ENCODE measurements around the gene EHHADH. TPM values are rescaled to one million over a fixed set of nuclear protein-coding genes. Genes with fewer than 3 reads are reported as not detected.

Gene EHHADH
- polyA plus RNA-seq, 3 donors: 0.57 to 1.5 (median 1.1) TPM

DNA sequence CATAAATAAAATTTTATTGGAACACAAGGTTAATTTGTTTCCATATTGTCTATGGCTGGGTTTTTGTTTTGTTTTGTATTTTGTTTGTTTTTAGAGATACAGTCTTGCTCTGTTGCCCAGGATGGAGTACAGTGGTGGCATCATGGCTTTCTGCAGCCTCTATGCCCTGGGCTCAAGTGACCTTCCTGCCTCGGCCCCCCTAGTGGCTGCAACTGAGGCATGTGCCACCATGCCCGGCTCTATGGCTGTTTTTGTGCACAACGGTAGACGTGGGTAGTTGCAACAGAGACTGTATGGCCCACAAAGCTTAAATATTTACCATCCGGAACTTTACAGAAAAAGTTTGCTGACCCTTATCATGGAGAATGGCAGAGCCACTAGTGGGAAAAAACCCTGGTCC is 54.2 kb downstream of the EHHADH start:
- no peaks in the 10 kb centered on the region for H3K27me3 ChIP-seq (ENCODE audit: control insufficient read depth in 2 of 2, insufficient read depth in 2 of 2, low read length in 2 of 2)
- no peaks in the 10 kb centered on the region for H3K79me2 ChIP-seq (ENCODE audit: insufficient read depth, low read length)
- peaks cover 1% of the 10 kb centered on the region for H3K4me1 Mint-ChIP-seq
- no peak overlapping the region for H2AFZ ChIP-seq (ENCODE audit: insufficient read depth, low read depth, low read length, poor library complexity, severe bottlenecking)
- peaks cover 0 to 1% (median 0%) of the 10 kb centered on the region in 3 donors for H3K27me3 Mint-ChIP-seq (ENCODE audit: low read depth in 3 of 3)
- no peaks in the 10 kb centered on the region for H3K9me3 ChIP-seq (replicated peaks in 1 of 2; ENCODE audit: control insufficient read depth in 1 of 2, insufficient read depth in 1 of 2, low read length in 2 of 2)
- H3K4me1 ChIP-seq (ENCODE audit: control insufficient read depth in 1 of 2, insufficient read depth in 2 of 2, low read length in 2 of 2): no peaks in the 10 kb centered on the region
- intact Hi-C loops (cut with micrococcal nuclease): no loop called here
- no peak overlapping the region for H3K4me3 ChIP-seq (replicated peaks in 1 of 3; ENCODE audit: low read depth in 2 of 3, low read length in 3 of 3)
- H3K27ac Mint-ChIP-seq: no peak overlapping the region
- TF ChIP-seq, protein P1, sequence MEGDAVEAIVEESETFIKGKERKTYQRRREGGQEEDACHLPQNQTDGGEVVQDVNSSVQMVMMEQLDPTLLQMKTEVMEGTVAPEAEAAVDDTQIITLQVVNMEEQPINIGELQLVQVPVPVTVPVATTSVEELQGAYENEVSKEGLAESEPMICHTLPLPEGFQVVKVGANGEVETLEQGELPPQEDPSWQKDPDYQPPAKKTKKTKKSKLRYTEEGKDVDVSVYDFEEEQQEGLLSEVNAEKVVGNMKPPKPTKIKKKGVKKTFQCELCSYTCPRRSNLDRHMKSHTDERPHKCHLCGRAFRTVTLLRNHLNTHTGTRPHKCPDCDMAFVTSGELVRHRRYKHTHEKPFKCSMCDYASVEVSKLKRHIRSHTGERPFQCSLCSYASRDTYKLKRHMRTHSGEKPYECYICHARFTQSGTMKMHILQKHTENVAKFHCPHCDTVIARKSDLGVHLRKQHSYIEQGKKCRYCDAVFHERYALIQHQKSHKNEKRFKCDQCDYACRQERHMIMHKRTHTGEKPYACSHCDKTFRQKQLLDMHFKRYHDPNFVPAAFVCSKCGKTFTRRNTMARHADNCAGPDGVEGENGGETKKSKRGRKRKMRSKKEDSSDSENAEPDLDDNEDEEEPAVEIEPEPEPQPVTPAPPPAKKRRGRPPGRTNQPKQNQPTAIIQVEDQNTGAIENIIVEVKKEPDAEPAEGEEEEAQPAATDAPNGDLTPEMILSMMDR (IDR thresholded peaks at IDR 0.05): no peak
- no peak for DNase-seq
- H3K9me3 Mint-ChIP-seq: peaks cover 0 to 7% (median 0%) of the 10 kb centered on the region in 7 donors
- H3K4me3 Mint-ChIP-seq: no peak overlapping the region
- no peak overlapping the region for H3K9ac ChIP-seq (ENCODE audit: insufficient read depth, low read length, poor library complexity, severe bottlenecking)
- H4K20me1 ChIP-seq (ENCODE audit: insufficient read depth, low read length): no peaks in the 10 kb centered on the region
- H3K36me3 ChIP-seq (replicated peaks in 1 of 2; ENCODE audit: control insufficient read depth in 1 of 2, insufficient read depth in 2 of 2, low read length in 2 of 2): no peaks in the 10 kb centered on the region
- peaks cover 8 to 21% of the 10 kb centered on the region in 2 donors for H3K36me3 Mint-ChIP-seq
- no peak overlapping the region for H3K4me2 ChIP-seq (replicated peaks; ENCODE audit: extremely low read depth, low read length, poor library complexity, severe bottlenecking)
- WGBS (ENCODE audit: insufficient coverage): 92% methylated on average over 5 of the region's 5 CpGs
- H3K27ac ChIP-seq (ENCODE audit: low read depth in 1 of 2, low read length in 2 of 2): no peak overlapping the region

DNA sequence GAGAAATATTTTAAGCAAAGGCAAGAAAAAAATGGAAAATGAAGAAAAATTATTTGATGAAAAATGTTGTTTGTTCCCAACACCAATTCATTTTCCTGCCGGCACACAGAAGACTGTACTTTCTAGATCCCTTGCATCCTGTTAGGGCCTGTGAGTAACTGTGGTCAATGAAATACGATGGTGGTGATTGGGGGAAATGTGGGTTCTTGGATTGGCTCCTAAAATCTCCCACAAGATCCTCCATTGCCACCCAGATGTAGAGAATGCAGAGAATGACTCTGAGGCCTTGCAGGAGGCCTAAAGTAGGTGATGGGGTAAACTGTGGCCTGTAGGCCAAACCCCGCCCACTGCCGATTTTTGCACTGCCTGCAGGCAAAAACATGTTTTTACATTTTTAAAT is 54.6 kb downstream of the EHHADH start:
- no peak overlapping the region for H3K9ac ChIP-seq (ENCODE audit: insufficient read depth, low read length, poor library complexity, severe bottlenecking)
- DNase-seq: no peak
- Mint-ChIP-seq H3K36me3 (peaks cover 8 to 18% of the 10 kb centered on the region in 2 donors), H3K9me3 (peaks cover 0 to 9% (median under 1%) of the 10 kb centered on the region in 7 donors), H3K4me1 (peaks cover 1% of the 10 kb centered on the region), H3K4me3 (no peak overlapping the region), H3K27ac (no peak overlapping the region), H3K27me3 (ENCODE audit: low read depth in 3 of 3) (peaks cover 0 to 1% (median 0%) of the 10 kb centered on the region in 3 donors)
- no peaks in the 10 kb centered on the region for H3K27me3 ChIP-seq (ENCODE audit: control insufficient read depth in 2 of 2, insufficient read depth in 2 of 2, low read length in 2 of 2)
- no peaks in the 10 kb centered on the region for H3K36me3 ChIP-seq (replicated peaks in 1 of 2; ENCODE audit: control insufficient read depth in 1 of 2, insufficient read depth in 2 of 2, low read length in 2 of 2)
- H3K4me2 ChIP-seq (replicated peaks; ENCODE audit: extremely low read depth, low read length, poor library complexity, severe bottlenecking): no peak overlapping the region
- no peak overlapping the region for H3K4me3 ChIP-seq (replicated peaks in 1 of 3; ENCODE audit: low read depth in 2 of 3, low read length in 3 of 3)
- no peaks in the 10 kb centered on the region for H3K79me2 ChIP-seq (ENCODE audit: insufficient read depth, low read length)
- H4K20me1 ChIP-seq (ENCODE audit: insufficient read depth, low read length): no peaks in the 10 kb centered on the region
- WGBS (ENCODE audit: insufficient coverage): no CpG with 5 or more reads among the region's 4 CpGs
- H3K27ac ChIP-seq (ENCODE audit: low read depth in 1 of 2, low read length in 2 of 2): no peak overlapping the region
- no peaks in the 10 kb centered on the region for H3K4me1 ChIP-seq (ENCODE audit: control insufficient read depth in 1 of 2, insufficient read depth in 2 of 2, low read length in 2 of 2)
- TF ChIP-seq, protein P1 (IDR thresholded peaks at IDR 0.05): no peak
- H3K9me3 ChIP-seq (replicated peaks in 1 of 2; ENCODE audit: control insufficient read depth in 1 of 2, insufficient read depth in 1 of 2, low read length in 2 of 2): no peaks in the 10 kb centered on the region
- no peak overlapping the region for H2AFZ ChIP-seq (ENCODE audit: insufficient read depth, low read depth, low read length, poor library complexity, severe bottlenecking)
- intact Hi-C loops (cut with micrococcal nuclease): no loop called here

Data from CD14-positive monocyte (primary cell).